Measurements from ENCODE around the gene GPAM.
"Not testable (repeated sequence)": the region's sequence is repeated elsewhere in the genome, so short reads cannot be mapped to it uniquely, and the experiment has no call there.

GPAM gene

GRCh38 chr10:112215342-112215774 lies 31.8 kb upstream of the GPAM start:
- no peak for DNase-seq (ENCODE audit: low read depth)

- no peak for DNase-seq (ENCODE audit: low read depth)
Observed at GRCh38 chr10:112214298-112214926, 30.8 kb upstream of the GPAM start.

- DNase-seq (ENCODE audit: low read depth): peak; percentile 29
Observed at GRCh38 chr10:112213836-112214235, 30.3 kb upstream of the GPAM start.

- DNase-seq (ENCODE audit: low read depth): no peak
Observed at GRCh38 chr10:112213098-112213823, 29.7 kb upstream of the GPAM start.

- no peak for DNase-seq (ENCODE audit: low read depth)
Observed at GRCh38 chr10:112210666-112211065, 27.1 kb upstream of the GPAM start.

GRCh38 chr10:112209684-112210131 lies 26.1 kb upstream of the GPAM start:
- peak; percentile 57 for DNase-seq (ENCODE audit: low read depth)

GRCh38 chr10:112208997-112209396 lies 25.4 kb upstream of the GPAM start:
- DNase-seq (ENCODE audit: low read depth): peak; percentile 36

GRCh38 chr10:112208292-112208691 lies 24.7 kb upstream of the GPAM start:
- DNase-seq (ENCODE audit: low read depth): no peak

GRCh38 chr10:112203328-112204076 lies 19.9 kb upstream of the GPAM start:
- no peak for DNase-seq (ENCODE audit: low read depth)

- DNase-seq (ENCODE audit: low read depth): peak; percentile 81
Observed at GRCh38 chr10:112202561-112203241, 19.1 kb upstream of the GPAM start.

GRCh38 chr10:112202076-112202475 lies 18.5 kb upstream of the GPAM start:
- no peak for DNase-seq (ENCODE audit: low read depth)

GRCh38 chr10:112201334-112201733 lies 17.8 kb upstream of the GPAM start:
- DNase-seq (ENCODE audit: low read depth): no peak

GRCh38 chr10:112200259-112200658 lies 16.7 kb upstream of the GPAM start:
- DNase-seq (ENCODE audit: low read depth): not testable (repeated sequence)

- not testable (repeated sequence) for DNase-seq (ENCODE audit: low read depth)
Observed at GRCh38 chr10:112197662-112198061, 14.1 kb upstream of the GPAM start.

- no peak for DNase-seq (ENCODE audit: low read depth)
Observed at GRCh38 chr10:112195224-112195623, 11.7 kb upstream of the GPAM start.

- DNase-seq (ENCODE audit: low read depth): no peak
Observed at GRCh38 chr10:112191791-112192190, 8.2 kb upstream of the GPAM start.

GRCh38 chr10:112191041-112191590 lies 7.6 kb upstream of the GPAM start:
- DNase-seq (ENCODE audit: low read depth): no peak

- no peak for DNase-seq (ENCODE audit: low read depth)
Observed at GRCh38 chr10:112189465-112189864, 5.9 kb upstream of the GPAM start.

- no peak for DNase-seq (ENCODE audit: low read depth)
Observed at GRCh38 chr10:112187527-112187926, 4.0 kb upstream of the GPAM start.

GRCh38 chr10:112185959-112186358 lies 2.4 kb upstream of the GPAM start:
- no peak for DNase-seq (ENCODE audit: low read depth)

- DNase-seq (ENCODE audit: low read depth): no peak
Observed at GRCh38 chr10:112184379-112184778, 814 bp upstream of the GPAM start.

GRCh38 chr10:112184052-112184371 lies 447 bp upstream of the GPAM start:
- DNase-seq (ENCODE audit: low read depth): no peak

All from ELR (cell line).